ENCODE measurements around the gene RBM39.
"Not testable (repeated sequence)": the region's sequence is repeated elsewhere in the genome, so short reads cannot be mapped to it uniquely, and the experiment has no call there.

RBM39 gene

GRCh38 chr20:35729836-35730582 lies 12.1 kb downstream of the RBM39 start:
- DNase-seq (ENCODE audit: insufficient read length, low spot score) (no peak), FAIRE-seq (no peak)

GRCh38 chr20:35729283-35729807 lies 12.7 kb downstream of the RBM39 start:
- FAIRE-seq, result no peak
- DNase-seq (ENCODE audit: insufficient read length, low spot score), result no peak

- DNase-seq (ENCODE audit: insufficient read length, low spot score), result no peak
- no peak for FAIRE-seq
These were observed 15.0 kb downstream of the RBM39 start for GRCh38 chr20:35726842-35727711.

GRCh38 chr20:35724321-35725230 lies 17.5 kb downstream of the RBM39 start:
- FAIRE-seq, result no peak

GRCh38 chr20:35723652-35724320 lies 18.3 kb downstream of the RBM39 start:
- DNase-seq (ENCODE audit: insufficient read length, low spot score); FAIRE-seq: not testable (repeated sequence)

More at GRCh38 chr20:35724321-35725230, 17.5 kb downstream of the RBM39 start:
- no peak for DNase-seq (ENCODE audit: insufficient read length, low spot score)

GRCh38 chr20:35723275-35723639 lies 18.8 kb downstream of the RBM39 start:
- not testable (repeated sequence) for FAIRE-seq; DNase-seq (ENCODE audit: insufficient read length, low spot score)

GRCh38 chr20:35721621-35722020 lies 20.4 kb downstream of the RBM39 start:
- FAIRE-seq, result no peak
- DNase-seq (ENCODE audit: insufficient read length, low spot score), result no peak

GRCh38 chr20:35721219-35721618 lies 20.8 kb downstream of the RBM39 start:
- no peak for FAIRE-seq
- no peak for DNase-seq (ENCODE audit: insufficient read length, low spot score)

- FAIRE-seq, result no peak
- no peak for DNase-seq (ENCODE audit: insufficient read length, low spot score)
These were observed 21.6 kb downstream of the RBM39 start for GRCh38 chr20:35720165-35721123.

- DNase-seq (ENCODE audit: insufficient read length, low spot score) (no peak), FAIRE-seq (no peak)
These were observed 22.3 kb downstream of the RBM39 start for GRCh38 chr20:35719717-35720116.

- DNase-seq (ENCODE audit: insufficient read length, low spot score) (no peak), FAIRE-seq (no peak)
These were observed 23.0 kb downstream of the RBM39 start for GRCh38 chr20:35718972-35719635.

- not testable (repeated sequence) for FAIRE-seq; DNase-seq (ENCODE audit: insufficient read length, low spot score)
These were observed 23.7 kb downstream of the RBM39 start for GRCh38 chr20:35718321-35718720.

GRCh38 chr20:35716330-35716729 lies 25.7 kb downstream of the RBM39 start:
- FAIRE-seq (no peak), DNase-seq (ENCODE audit: insufficient read length, low spot score) (no peak)

- no peak for DNase-seq (ENCODE audit: insufficient read length, low spot score)
- no peak for FAIRE-seq
These were observed 26.4 kb downstream of the RBM39 start for GRCh38 chr20:35715652-35716051.

GRCh38 chr20:35714127-35714526 lies 27.9 kb downstream of the RBM39 start:
- no peak for FAIRE-seq

GRCh38 chr20:35713120-35713519 lies 28.9 kb downstream of the RBM39 start:
- FAIRE-seq; DNase-seq (ENCODE audit: insufficient read length, low spot score): not testable (repeated sequence)

More at GRCh38 chr20:35714127-35714526, 27.9 kb downstream of the RBM39 start:
- DNase-seq (ENCODE audit: insufficient read length, low spot score), result no peak

- DNase-seq (ENCODE audit: insufficient read length, low spot score) (no peak), FAIRE-seq (no peak)
These were observed 30.4 kb downstream of the RBM39 start for GRCh38 chr20:35711588-35712209.
